GM23248 (cell line): ENCODE data around the gene ABLIM2.

Experiments
- EZH2 ChIP-seq: fragments of 200-600 bp; sonication (generic); IDR thresholded peaks from 2 replicates; pipeline ENCODE4 v1.6.1; 2018; ENCODE audit warnings: antibody characterized with exemption, mild to moderate bottlenecking; ENCODE audit not compliant: insufficient read depth, poor library complexity, severe bottlenecking
- EZH2phosphoT487 ChIP-seq: fragments of 200-600 bp; sonication (generic); IDR thresholded peaks from 2 replicates; pipeline ENCODE4 v1.6.1; 2018; ENCODE audit warnings: antibody characterized with exemption, moderate library complexity, mild to moderate bottlenecking, low read depth; ENCODE audit not compliant: insufficient read depth

- TF ChIP-seq EZH2: no peak
- TF ChIP-seq EZH2phosphoT487: no peak
Measured at GRCh38 chr4:8131826-8132225, 26.8 kb downstream of the ABLIM2 start.
